ENCODE measurements around the gene SLC16A13.

DNA sequence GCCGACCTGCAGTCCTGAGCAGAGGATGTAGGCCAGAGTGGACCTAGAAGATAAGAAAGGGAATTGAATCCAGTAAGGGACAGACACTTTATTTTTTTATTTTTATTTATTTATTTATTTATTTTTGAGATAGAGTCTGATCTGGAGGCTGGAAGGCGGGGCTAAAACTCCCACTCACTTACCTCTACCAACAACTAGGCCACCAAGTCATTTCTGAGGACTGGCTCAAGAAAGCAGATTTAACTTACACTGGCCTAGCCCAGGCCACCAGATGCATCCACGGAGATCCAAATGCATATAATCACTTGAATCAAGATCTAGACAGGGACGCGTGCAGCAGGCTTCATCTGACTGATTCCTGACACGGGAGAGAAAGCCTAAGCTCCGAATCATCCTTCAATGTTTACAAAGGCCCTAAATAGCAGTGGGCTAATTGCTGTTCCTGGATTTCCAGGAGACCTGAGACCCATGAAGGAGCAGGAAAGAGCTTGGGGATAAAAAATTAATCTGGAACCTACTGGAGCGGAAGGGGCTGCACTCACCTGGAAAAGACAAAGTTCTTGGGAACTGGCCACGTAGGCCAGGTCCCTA lies 41.1 kb upstream of the SLC16A13 start:
- TF ChIP-seq, protein P1, sequence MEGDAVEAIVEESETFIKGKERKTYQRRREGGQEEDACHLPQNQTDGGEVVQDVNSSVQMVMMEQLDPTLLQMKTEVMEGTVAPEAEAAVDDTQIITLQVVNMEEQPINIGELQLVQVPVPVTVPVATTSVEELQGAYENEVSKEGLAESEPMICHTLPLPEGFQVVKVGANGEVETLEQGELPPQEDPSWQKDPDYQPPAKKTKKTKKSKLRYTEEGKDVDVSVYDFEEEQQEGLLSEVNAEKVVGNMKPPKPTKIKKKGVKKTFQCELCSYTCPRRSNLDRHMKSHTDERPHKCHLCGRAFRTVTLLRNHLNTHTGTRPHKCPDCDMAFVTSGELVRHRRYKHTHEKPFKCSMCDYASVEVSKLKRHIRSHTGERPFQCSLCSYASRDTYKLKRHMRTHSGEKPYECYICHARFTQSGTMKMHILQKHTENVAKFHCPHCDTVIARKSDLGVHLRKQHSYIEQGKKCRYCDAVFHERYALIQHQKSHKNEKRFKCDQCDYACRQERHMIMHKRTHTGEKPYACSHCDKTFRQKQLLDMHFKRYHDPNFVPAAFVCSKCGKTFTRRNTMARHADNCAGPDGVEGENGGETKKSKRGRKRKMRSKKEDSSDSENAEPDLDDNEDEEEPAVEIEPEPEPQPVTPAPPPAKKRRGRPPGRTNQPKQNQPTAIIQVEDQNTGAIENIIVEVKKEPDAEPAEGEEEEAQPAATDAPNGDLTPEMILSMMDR (IDR thresholded peaks at IDR 0.05), result no peak
- no peak for TF ChIP-seq POLR2A (IDR thresholded peaks at IDR 0.05)

Measured in uterus (tissue), 2 donors.